Measurements from ENCODE around the gene COX20. TPM values are rescaled to one million over a fixed set of nuclear protein-coding genes. Genes with fewer than 3 reads are reported as not detected.

The COX20 gene
- total and polyA plus RNA-seq, 2 of the 13 experiments (the other 11 are each of a cell fraction or from before 2014, with no cell fraction given) = 34.4 to 95.8 TPM

DNA sequence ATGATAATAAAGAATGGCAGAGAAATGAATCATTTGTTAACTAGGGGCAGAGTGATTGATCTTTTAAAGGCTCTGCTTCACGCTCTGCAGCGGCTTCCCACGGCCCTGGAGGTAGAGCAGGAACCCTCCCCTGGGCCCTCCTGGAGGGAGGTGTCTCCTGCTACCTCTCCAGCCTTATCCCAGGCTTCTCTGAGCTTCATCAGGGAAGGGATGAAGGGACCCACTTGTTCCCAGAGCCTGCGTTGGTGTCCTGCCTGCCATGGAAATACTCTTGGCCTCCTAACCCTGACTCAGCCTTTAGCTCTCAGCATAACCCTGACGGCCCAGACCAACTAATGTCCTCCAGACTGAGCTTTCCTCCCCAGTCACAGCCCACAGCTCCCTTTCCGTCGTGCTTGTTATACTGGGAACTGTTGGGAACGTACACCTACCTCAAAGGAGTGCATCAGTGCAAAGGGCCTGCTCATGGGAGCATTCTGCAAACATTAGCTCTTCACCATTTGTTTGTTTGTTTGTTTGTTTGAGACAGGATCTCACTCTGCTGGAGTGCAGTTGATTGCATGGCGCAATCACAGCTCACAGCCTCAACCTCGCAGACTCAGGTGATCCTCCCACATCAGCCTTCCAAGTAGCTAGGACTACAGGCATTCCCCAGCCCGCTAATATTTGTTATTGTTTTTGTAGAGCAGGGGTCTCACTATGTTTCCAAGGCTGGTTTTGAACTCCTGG lies 46.3 kb downstream of the COX20 start (continued):
- TF ChIP-seq FOXP4 (CRISPR knock-in tag; IDR thresholded peaks at IDR 0.05) = peak; percentile 54; the same call in 1 of the 2 replicates
- TF ChIP-seq, protein P1, sequence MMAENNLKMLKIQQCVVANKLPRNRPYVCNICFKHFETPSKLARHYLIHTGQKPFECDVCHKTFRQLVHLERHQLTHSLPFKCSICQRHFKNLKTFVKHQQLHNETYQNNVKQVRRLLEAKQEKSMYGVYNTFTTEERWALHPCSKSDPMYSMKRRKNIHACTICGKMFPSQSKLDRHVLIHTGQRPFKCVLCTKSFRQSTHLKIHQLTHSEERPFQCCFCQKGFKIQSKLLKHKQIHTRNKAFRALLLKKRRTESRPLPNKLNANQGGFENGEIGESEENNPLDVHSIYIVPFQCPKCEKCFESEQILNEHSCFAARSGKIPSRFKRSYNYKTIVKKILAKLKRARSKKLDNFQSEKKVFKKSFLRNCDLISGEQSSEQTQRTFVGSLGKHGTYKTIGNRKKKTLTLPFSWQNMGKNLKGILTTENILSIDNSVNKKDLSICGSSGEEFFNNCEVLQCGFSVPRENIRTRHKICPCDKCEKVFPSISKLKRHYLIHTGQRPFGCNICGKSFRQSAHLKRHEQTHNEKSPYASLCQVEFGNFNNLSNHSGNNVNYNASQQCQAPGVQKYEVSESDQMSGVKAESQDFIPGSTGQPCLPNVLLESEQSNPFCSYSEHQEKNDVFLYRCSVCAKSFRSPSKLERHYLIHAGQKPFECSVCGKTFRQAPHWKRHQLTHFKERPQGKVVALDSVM (CRISPR knock-in tag; IDR thresholded peaks at IDR 0.05) = peak; percentile 50; the same call in 1 of the 2 replicates
- no peak for TF ChIP-seq GFI1 (CRISPR knock-in tag; IDR thresholded peaks at IDR 0.05; ENCODE audit: borderline replicate concordance)
- no peak for TF ChIP-seq RBAK (CRISPR knock-in tag; IDR thresholded peaks at IDR 0.05)
- no peak for TF ChIP-seq ELF1 (CRISPR knock-in tag; IDR thresholded peaks at IDR 0.05)
- TF ChIP-seq DPF2 (CRISPR knock-in tag; IDR thresholded peaks at IDR 0.05; ENCODE audit: borderline replicate concordance, low read depth) = no peak
- no peak for TF ChIP-seq ZNF18 (CRISPR knock-in tag; IDR thresholded peaks at IDR 0.05; ENCODE audit: insufficient replicate concordance)
- no peak for TF ChIP-seq USF2 (IDR thresholded peaks at IDR 0.05; ENCODE audit: low read depth, low read length)
- no peak for TF ChIP-seq USF2 (CRISPR knock-in tag; IDR thresholded peaks at IDR 0.05; ENCODE audit: borderline replicate concordance)
- TF ChIP-seq ISX (CRISPR knock-in tag; conservative IDR thresholded peaks at IDR 0.05) = no peak
- no peak for TF ChIP-seq ZNF367 (CRISPR knock-in tag; IDR thresholded peaks at IDR 0.05; ENCODE audit: borderline replicate concordance)
- TF ChIP-seq CEBPG (CRISPR knock-in tag; IDR thresholded peaks at IDR 0.05) = 0 out of 2 replicates have a peak, but pooled peaks have one; percentile 12
- TF ChIP-seq, protein P2, sequence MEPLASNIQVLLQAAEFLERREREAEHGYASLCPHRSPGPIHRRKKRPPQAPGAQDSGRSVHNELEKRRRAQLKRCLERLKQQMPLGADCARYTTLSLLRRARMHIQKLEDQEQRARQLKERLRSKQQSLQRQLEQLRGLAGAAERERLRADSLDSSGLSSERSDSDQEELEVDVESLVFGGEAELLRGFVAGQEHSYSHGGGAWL (CRISPR knock-in tag; IDR thresholded peaks at IDR 0.05) = no peak
- no peak for TF ChIP-seq HNRNPL (IDR thresholded peaks at IDR 0.05; ENCODE audit: low read depth, low read length)
- TF ChIP-seq STAT5B (CRISPR knock-in tag; IDR thresholded peaks at IDR 0.05) = no peak
- TF ChIP-seq ZNF33B (CRISPR knock-in tag; IDR thresholded peaks at IDR 0.05) = no peak
- no peak for TF ChIP-seq REST (IDR thresholded peaks at IDR 0.05; ENCODE audit: borderline replicate concordance in 1 of 2, low read depth in 1 of 2, low read length in 2 of 2)

All from HepG2 (cell line).